PFSK-1 (cell line): ENCODE measurements around the gene RBM38.

Experiments
- FOXP2 ChIP-seq: optimal IDR thresholded peaks from 2 replicates; pipeline ENCODE3; 2011; ENCODE audit warnings: borderline replicate concordance, control low read depth, inconsistent platforms; ENCODE audit not compliant: insufficient read depth; ENCODE audit errors: extremely low read length, extremely low read depth
- POLR2AphosphoS5 ChIP-seq: IDR thresholded peaks from 2 replicates; pipeline ENCODE4 v1.6.1; 2012; ENCODE audit warnings: low read depth, mild to moderate bottlenecking, control low read depth, low read length, moderate library complexity
- REST ChIP-seq, 2 experiments: IDR thresholded peaks; 2 replicates each; pipeline versions ENCODE4 v1.6.1 to v1.8.0; 2011 to 2012; ENCODE audit warnings: low read depth in 2 of 2, low read length in 2 of 2, control low read depth in 1 of 2, inconsistent platforms in 1 of 2, mild to moderate bottlenecking in 1 of 2, moderate library complexity in 1 of 2; ENCODE audit not compliant: insufficient read depth in 1 of 2
- SIN3A ChIP-seq: IDR thresholded peaks from 2 replicates; pipeline ENCODE4 v1.6.1; 2012; ENCODE audit warnings: mild to moderate bottlenecking, low read length, moderate library complexity, borderline replicate concordance; ENCODE audit not compliant: insufficient read depth
- TAF1 ChIP-seq: IDR thresholded peaks from 2 replicates; pipeline ENCODE4 v1.6.1; 2012; ENCODE audit warnings: low read length, control low read depth, borderline replicate concordance; ENCODE audit not compliant: insufficient read depth

RBM38 gene

GRCh38 chr20:57410924-57411323 lies 19.7 kb downstream of the RBM38 start:
- TF ChIP-seq POLR2AphosphoS5 (no peak), FOXP2 (no peak), TAF1 (no peak), SIN3A (no peak), REST (IDR thresholded peaks at IDR 0.05; ENCODE audit: insufficient read depth in 1 of 2, low read depth in 2 of 2, low read length in 2 of 2) (no peak)

- TF ChIP-seq REST (IDR thresholded peaks at IDR 0.05; ENCODE audit: insufficient read depth in 1 of 2, low read depth in 2 of 2, low read length in 2 of 2) (no peak), SIN3A (no peak), TAF1 (no peak), POLR2AphosphoS5 (no peak), FOXP2 (no peak)
These were observed 20.4 kb downstream of the RBM38 start for GRCh38 chr20:57411406-57412283.

- TF ChIP-seq REST (IDR thresholded peaks at IDR 0.05; ENCODE audit: insufficient read depth in 1 of 2, low read depth in 2 of 2, low read length in 2 of 2) (no peak), POLR2AphosphoS5 (no peak), TAF1 (no peak), SIN3A (no peak), FOXP2 (no peak)
These were observed 21.3 kb downstream of the RBM38 start for GRCh38 chr20:57412347-57413029.

GRCh38 chr20:57413986-57414385 lies 22.8 kb downstream of the RBM38 start:
- TF ChIP-seq POLR2AphosphoS5, result no peak
- no peak for TF ChIP-seq FOXP2
- no peak for TF ChIP-seq REST (IDR thresholded peaks at IDR 0.05; ENCODE audit: insufficient read depth in 1 of 2, low read depth in 2 of 2, low read length in 2 of 2)
- no peak for TF ChIP-seq TAF1
- TF ChIP-seq SIN3A, result no peak

- TF ChIP-seq TAF1 (no peak), POLR2AphosphoS5 (no peak), FOXP2 (no peak), SIN3A (no peak), REST (IDR thresholded peaks at IDR 0.05; ENCODE audit: insufficient read depth in 1 of 2, low read depth in 2 of 2, low read length in 2 of 2) (no peak)
These were observed 23.8 kb downstream of the RBM38 start for GRCh38 chr20:57414867-57415592.
